IPS DF 19.7 (cell line): ENCODE results near the gene MS4A14.
"Not testable (repeated sequence)": the region's sequence is repeated elsewhere in the genome, so short reads cannot be mapped to it uniquely, and the experiment has no call there.

Experiments used
- DNase-seq: peaks from one replicate; pipeline ENCODE4 v3.0.0-alpha.2; 2013; ENCODE audit warnings: low read depth, low spot score

MS4A14 gene

GRCh38 chr11:60389279-60389910 lies 6.9 kb upstream of the MS4A14 start:
- no peak for DNase-seq

- no peak for DNase-seq
These were observed 5.8 kb upstream of the MS4A14 start for GRCh38 chr11:60390419-60390818.

GRCh38 chr11:60392361-60392760 lies 3.9 kb upstream of the MS4A14 start:
- no peak for DNase-seq

- no peak for DNase-seq
These were observed 3.2 kb upstream of the MS4A14 start for GRCh38 chr11:60393016-60393415.

GRCh38 chr11:60394666-60395380 lies 1.4 kb upstream of the MS4A14 start:
- DNase-seq, result no peak

GRCh38 chr11:60396799-60397198 lies 540 bp downstream of the MS4A14 start:
- DNase-seq, result no peak

- no peak for DNase-seq
These were observed 23.8 kb downstream of the MS4A14 start for GRCh38 chr11:60420015-60420414.

- DNase-seq, result no peak
These were observed 26.4 kb downstream of the MS4A14 start for GRCh38 chr11:60422609-60423008.

GRCh38 chr11:60428517-60428916 lies 32.3 kb downstream of the MS4A14 start:
- no peak for DNase-seq

GRCh38 chr11:60429272-60429671 lies 33.0 kb downstream of the MS4A14 start, which contains the start of gene MS4A5:
MS4A5 (plus strand) TSS chr11:60429572; CDS start chr11:60429675, 103 bp downstream.
- no peak for DNase-seq

- DNase-seq, result no peak
These were observed 35.0 kb downstream of the MS4A14 start for GRCh38 chr11:60431251-60431650.

- no peak for DNase-seq
These were observed 37.1 kb downstream of the MS4A14 start for GRCh38 chr11:60433401-60433800.

- DNase-seq, result no peak
These were observed 50.8 kb downstream of the MS4A14 start for GRCh38 chr11:60447070-60447469.

- no peak for DNase-seq
These were observed 51.6 kb downstream of the MS4A14 start for GRCh38 chr11:60447846-60448245.

GRCh38 chr11:60451185-60451584 lies 54.9 kb downstream of the MS4A14 start:
- DNase-seq, result not testable (repeated sequence)

GRCh38 chr11:60454212-60454611 lies 58.0 kb downstream of the MS4A14 start:
- DNase-seq, result no peak

- DNase-seq, result no peak
These were observed 59.3 kb downstream of the MS4A14 start, which contains the start of gene MS4A1 for GRCh38 chr11:60455531-60456042. MS4A1 (plus strand) TSS chr11:60455847; CDS start chr11:60462375, 6,528 bp downstream.

- no peak for DNase-seq
These were observed 61.3 kb downstream of the MS4A14 start for GRCh38 chr11:60457576-60457975.

GRCh38 chr11:60459345-60459744 lies 63.1 kb downstream of the MS4A14 start:
- no peak for DNase-seq
